G401 (cell line): ENCODE results near the gene MCM5. TPM values are rescaled to one million over a fixed set of nuclear protein-coding genes. Genes with fewer than 3 reads are reported as not detected.
"Not testable (repeated sequence)": the region's sequence is repeated elsewhere in the genome, so short reads cannot be mapped to it uniquely, and the experiment has no call there.

Source experiments
- DNase-seq: peaks from one replicate; pipeline ENCODE4 v3.0.0-alpha.2; 2015; ENCODE audit warnings: low spot score
- in situ Hi-C: cut with HindIII; loops from 2 replicates; pipeline ENCODE4 v1.10.0; 2016; ENCODE audit warnings: low sequenced_read_pairs, mixed read lengths
- total RNA-seq: library from RNA; depleted of rRNA; stranded (reverse); fragments of >200 nt; shearing (Covaris generic); gene quantifications from 2 replicates; pipeline ENCODE4 v1.2.3, GENCODE V29; 2014; rRNA removed

The MCM5 gene
- total RNA-seq, 1 experiment from 2014 or later: 200 TPM

GRCh38 chr22:35460688-35461087 lies 60.7 kb downstream of the MCM5 start:
- in situ Hi-C loops: no loop called here
- no peak for DNase-seq

- DNase-seq: no peak
- in situ Hi-C loops: no loop called here
Measured at GRCh38 chr22:35462498-35463230, 62.7 kb downstream of the MCM5 start.

GRCh38 chr22:35463231-35463933 lies 63.4 kb downstream of the MCM5 start:
- in situ Hi-C loops: no loop called here
- DNase-seq: no peak

DNA sequence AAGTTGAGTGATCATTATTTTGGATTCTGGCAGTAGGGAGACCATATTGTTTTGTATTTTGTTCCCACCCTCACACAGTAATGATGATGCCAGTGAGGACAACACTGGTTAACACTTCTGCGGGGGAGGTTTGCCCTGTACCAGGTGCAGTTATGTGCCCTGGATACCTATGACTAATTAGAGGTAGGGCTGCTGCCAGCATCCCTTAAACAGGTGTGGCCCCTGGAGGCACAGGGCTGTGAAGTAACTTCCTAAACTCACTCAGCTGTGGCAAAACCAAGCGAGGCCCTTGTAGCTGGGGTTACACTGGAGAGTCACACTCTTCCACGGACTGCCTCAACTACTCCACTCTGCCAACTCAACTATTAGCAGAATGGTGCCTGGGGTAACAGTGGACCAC lies 64.5 kb downstream of the MCM5 start:
- in situ Hi-C loops: no loop called here
- no peak for DNase-seq

GRCh38 chr22:35465109-35465701 lies 65.3 kb downstream of the MCM5 start:
- in situ Hi-C loops: no loop called here

DNA sequence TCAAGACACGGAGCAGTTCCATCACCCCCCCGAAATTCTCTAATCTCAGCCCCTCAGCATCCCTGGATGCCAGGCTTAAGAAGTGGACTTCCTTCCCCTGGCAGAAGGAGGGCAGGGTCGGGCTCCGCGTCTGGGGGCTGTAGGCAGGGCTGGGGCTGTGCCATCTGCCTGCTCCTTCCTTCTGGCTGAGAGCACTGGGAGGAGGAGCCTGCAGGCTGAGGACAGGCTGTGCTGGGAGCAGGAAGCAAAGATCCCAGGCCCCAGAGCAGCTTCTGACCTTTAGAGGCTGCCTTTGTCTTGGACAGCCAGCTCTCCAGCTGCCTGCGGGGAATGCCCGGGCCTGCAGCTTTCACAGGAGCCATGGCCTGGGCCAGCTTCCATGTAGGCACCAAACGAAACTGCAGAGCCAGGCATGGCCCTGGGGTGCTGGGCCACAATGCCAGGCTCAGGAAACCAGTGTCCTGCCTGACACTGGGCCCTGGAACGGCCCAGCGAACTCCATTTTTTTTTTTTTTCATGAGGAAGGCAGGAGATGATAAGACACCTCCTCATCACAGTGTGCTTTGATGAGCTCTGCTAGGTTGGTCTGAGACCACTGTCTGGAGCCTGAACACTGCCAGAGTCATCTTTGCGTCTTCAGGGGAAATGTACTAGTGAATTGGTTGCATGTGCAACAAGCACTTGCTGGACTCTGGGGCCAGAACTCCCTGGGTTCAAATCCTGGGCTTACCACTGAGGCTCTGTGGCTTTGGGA lies 67.9 kb downstream of the MCM5 start:
- in situ Hi-C loops: no loop called here
- DNase-seq: peak; percentile 87

More at GRCh38 chr22:35465109-35465701, 65.3 kb downstream of the MCM5 start:
- no peak for DNase-seq

DNA sequence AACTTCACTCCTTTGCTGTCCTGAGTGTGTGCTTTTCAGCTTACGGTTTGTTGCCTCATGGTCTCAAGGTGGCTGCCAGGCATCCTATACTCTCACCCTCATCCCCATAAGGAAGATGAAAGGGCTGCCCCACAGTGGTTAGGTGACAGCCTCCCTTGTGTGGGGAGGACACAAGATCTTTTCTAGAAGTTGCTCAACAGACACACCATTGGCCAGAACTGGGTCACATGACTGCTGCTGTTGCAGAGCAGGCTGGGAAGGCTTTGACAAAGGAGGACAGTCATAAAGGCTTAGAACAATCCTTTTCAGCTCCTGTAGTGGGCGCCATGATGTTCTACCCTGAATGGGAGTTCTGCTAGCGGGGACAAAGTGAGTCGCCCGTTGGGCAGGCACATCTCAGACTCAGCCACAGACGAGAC lies 71.0 kb downstream of the MCM5 start:
- in situ Hi-C loops: no loop called here
- no peak for DNase-seq

DNA sequence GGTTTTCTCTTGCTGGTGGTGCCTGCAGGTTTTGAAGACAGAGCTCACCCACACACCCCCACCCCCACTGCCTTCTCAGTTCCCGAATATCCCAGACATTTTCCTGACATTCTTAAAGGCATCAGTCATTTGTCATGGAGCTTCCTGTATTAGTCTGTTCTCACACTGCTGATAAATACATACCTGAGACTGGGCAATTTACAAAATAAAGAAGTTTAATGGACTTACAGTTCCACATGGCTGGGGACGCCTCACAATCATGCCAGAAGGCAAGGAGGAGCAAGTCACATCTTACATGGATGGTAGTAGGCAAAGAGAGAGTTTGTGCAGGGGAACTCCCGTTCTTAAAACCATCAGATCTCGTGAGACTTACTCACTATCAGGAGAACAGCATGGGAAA lies 71.6 kb downstream of the MCM5 start:
- DNase-seq, in situ Hi-C loops: not testable (repeated sequence)

GRCh38 chr22:35472488-35472887 lies 72.5 kb downstream of the MCM5 start:
- in situ Hi-C loops: no loop called here

GRCh38 chr22:35473971-35474370 lies 74.0 kb downstream of the MCM5 start:
- DNase-seq: no peak
- in situ Hi-C loops: no loop called here

More at GRCh38 chr22:35472488-35472887, 72.5 kb downstream of the MCM5 start:
- DNase-seq: no peak

Other genes starting within 250 kb of the MCM5 start
- gene HMGXB4, start 142.6 kb upstream of the MCM5 start, total RNA-seq: 22.5 and 30.2 TPM in 2 replicates
- 43.7 and 47.5 TPM in 2 replicates for gene TOM1, start 100.2 kb upstream of the MCM5 start, total RNA-seq
- gene HMOX1, start 19.0 kb upstream of the MCM5 start, total RNA-seq: 63.1 and 71.6 TPM in 2 replicates
- not detected in 2 replicates for gene RASD2, start 140.7 kb downstream of the MCM5 start, total RNA-seq
- gene MB, start 217.2 kb downstream of the MCM5 start, total RNA-seq: not detected in 2 replicates
- 0.03 and 0.12 TPM in 2 replicates for gene APOL6, start 248.3 kb downstream of the MCM5 start, total RNA-seq